B cell (primary cell): ENCODE results near the gene CBX5. TPM values are rescaled to one million over a fixed set of nuclear protein-coding genes. Genes with fewer than 3 reads are reported as not detected.

Experiments
- ATAC-seq: fragments of 200-7000 bp; cut with Tn5 transposase; one replicate; pipeline ENCODE4 v1.10.0; 2021; ENCODE audit warnings: low read depth, mild to moderate bottlenecking, moderate number of reproducible peaks, moderate library complexity
- CTCF ChIA-PET: fragments of 350-600 bp; sonication (Branson Sonifier 250); formaldehyde crosslinking; loops from one replicate; lab custom pipeline; 2021; ENCODE audit warnings: antibody characterized with exemption, inconsistent platforms; lab: Charles Lee
- POLR2A ChIA-PET: fragments of 350-600 bp; sonication (Branson Sonifier 250); formaldehyde crosslinking; loops from one replicate; lab custom pipeline; 2021; ENCODE audit warnings: antibody characterized with exemption; lab: Charles Lee
- DNase-seq: peaks from one replicate; pipeline ENCODE4 v3.0.0; 2013
- H2AFZ ChIP-seq: 2 replicates; pipeline ENCODE4 v1.6.1; 2012; ENCODE audit warnings: mild to moderate bottlenecking, low read depth, low read length; ENCODE audit not compliant: insufficient read depth, poor library complexity, severe bottlenecking
- H3K27ac ChIP-seq, 2 donors: 1 replicate in 1 of 2; 2 replicates in 1 of 2; pipeline ENCODE4 v1.5.1; 2012 to 2013; ENCODE audit warnings: low read length in 2 of 2, mild to moderate bottlenecking in 2 of 2, moderate library complexity in 1 of 2
- H3K27me3 ChIP-seq, 4 experiments: fragments of 200-600 bp in 1 of 4; sonication (generic) in 1 of 4; replicated peaks in 1 of 4; 1 replicate in 2 of 4; 2 replicates in 2 of 4; pipeline versions ENCODE4 v1.6.1 to v1.7.0; 2013 to 2016; ENCODE audit warnings: low read length in 3 of 4, mild to moderate bottlenecking in 2 of 4, mixed read lengths in 1 of 4, moderate library complexity in 1 of 4; ENCODE audit not compliant: insufficient read depth in 4 of 4, control insufficient read depth in 3 of 4; ENCODE audit errors: control extremely low read depth in 1 of 4
- H3K36me3 ChIP-seq, 2 experiments: replicated peaks in 1 of 2; 1 replicate in 1 of 2; 2 replicates in 1 of 2; pipeline versions ENCODE4 v1.6.1 to v1.7.1; 2013; ENCODE audit warnings: low read length in 1 of 2; ENCODE audit not compliant: insufficient read depth in 2 of 2, control insufficient read depth in 1 of 2; ENCODE audit errors: control extremely low read depth in 1 of 2, extremely low read depth in 1 of 2
- H3K4me1 ChIP-seq, 2 donors: fragments of 200-600 bp in 1 of 2; sonication (generic) in 1 of 2; 1 replicate in 1 of 2; 2 replicates in 1 of 2; pipeline versions ENCODE4 v1.5.1 to v1.6.1; 2013 to 2017; ENCODE audit warnings: low read length in 2 of 2; ENCODE audit not compliant: control insufficient read depth in 2 of 2, insufficient read depth in 2 of 2
- H3K4me2 ChIP-seq: replicated peaks from 2 replicates; pipeline ENCODE3; 2012; ENCODE audit warnings: mild to moderate bottlenecking, low read depth, low read length; ENCODE audit not compliant: poor library complexity, severe bottlenecking
- H3K4me3 ChIP-seq, 5 experiments: fragments of 200-600 bp in 1 of 5; sonication (generic) in 1 of 5; 1 replicate in 3 of 5; 2 replicates in 2 of 5; pipeline versions ENCODE4 v1.5.1 to v1.7.0; 2011 to 2016; ENCODE audit warnings: low read length in 4 of 5, mild to moderate bottlenecking in 4 of 5, low read depth in 2 of 5, control low read depth in 1 of 5, moderate library complexity in 1 of 5; ENCODE audit not compliant: insufficient read depth in 1 of 5; ENCODE audit errors: control extremely low read depth in 1 of 5, extremely low read depth in 1 of 5
- H3K79me2 ChIP-seq: fragments of 200-600 bp; sonication (generic); one replicate; pipeline ENCODE4 v1.6.0; 2016; ENCODE audit warnings: low read length; ENCODE audit not compliant: control insufficient read depth, insufficient read depth
- H3K9ac ChIP-seq: fragments of 200-600 bp; sonication (generic); 2 replicates; pipeline ENCODE4 v1.6.1; 2017; ENCODE audit warnings: mild to moderate bottlenecking, low read length, moderate library complexity
- H3K9me3 ChIP-seq, 3 donors: one replicate each; pipeline versions ENCODE4 v1.6.1 to v1.7.1; 2013; ENCODE audit warnings: low read length in 2 of 3; ENCODE audit not compliant: control insufficient read depth in 2 of 3, insufficient read depth in 1 of 3; ENCODE audit errors: control extremely low read depth in 1 of 3
- H4K20me1 ChIP-seq: 2 replicates; pipeline ENCODE4 v1.6.0; 2012; ENCODE audit warnings: mild to moderate bottlenecking, low read length; ENCODE audit not compliant: insufficient read depth, control insufficient read depth, poor library complexity, severe bottlenecking
- H3K27ac Mint-ChIP-seq: one replicate; pipeline ENCODE4 v1.8.0; 2021; ENCODE audit warnings: mixed read lengths
- H3K27me3 Mint-ChIP-seq: one replicate; pipeline ENCODE4 v1.8.0; 2021; ENCODE audit warnings: mixed read lengths
- H3K4me1 Mint-ChIP-seq: one replicate; pipeline ENCODE4 v1.8.0; 2021; ENCODE audit warnings: mixed read lengths
- H3K4me3 Mint-ChIP-seq: one replicate; pipeline ENCODE4 v1.8.0; 2021; ENCODE audit warnings: mixed read lengths
- H3K9me3 Mint-ChIP-seq: one replicate; pipeline ENCODE4 v1.8.0; 2022; ENCODE audit warnings: mixed read lengths; ENCODE audit not compliant: insufficient read depth
- CTCF ChIP-seq: fragments of 200-600 bp; IDR thresholded peaks from one replicate; pipeline ENCODE4 v1.8.0; 2022; ENCODE audit warnings: antibody characterized with exemption, mild to moderate bottlenecking
- EZH2 ChIP-seq: IDR thresholded peaks from 2 replicates; pipeline ENCODE4 v1.6.1; 2012; ENCODE audit warnings: borderline replicate concordance, low read depth, mild to moderate bottlenecking, moderate library complexity, low read length; ENCODE audit not compliant: insufficient read depth, poor library complexity, severe bottlenecking
- WGBS: methylation state at CpG from one replicate; pipeline ENCODE4 v1.1.5; 2013; ENCODE audit warnings: missing lambda C conversion rate; ENCODE audit not compliant: insufficient coverage; 5-methylcytosine and 5-hydroxymethylcytosine counted together
- intact Hi-C: fragments of 100-400 bp; cut with micrococcal nuclease; formaldehyde crosslinking; loops from one replicate; pipeline ENCODE4 v1.10.0; 2022
- polyA plus RNA-seq: library from polyadenylated mRNA; depleted of rRNA; stranded (reverse); fragments of >200 nt; gene quantifications from 2 replicates; pipeline ENCODE4 v1.2.3, GENCODE V29; 2012
- total RNA-seq, 2 donors: library from RNA; stranded (reverse); fragments of 120-200 nt in 1 of 2; gene quantifications; 1 replicate in 1 of 2; 2 replicates in 1 of 2; pipeline versions ENCODE4 v1.2.3 to v1.2.4, GENCODE V29; 2013 to 2022

The CBX5 gene
- total and polyA plus RNA-seq, 2 donors (not counting 1 experiment from before 2014, with no cell fraction given): 10.5 to 66.2 TPM

GRCh38 chr12:54217774-54218241 is 62.1 kb downstream of the CBX5 start:
- peak overlapping the region; percentile 84 for H3K4me2 ChIP-seq
- intact Hi-C loops: loop anchor here (1.0 to 10.0 kb wide), 3 partner anchors 29 to 493 kb away; partner anchors contain the start of gene CALCOCO1
- peak overlapping the region; percentile 89 for H3K27ac Mint-ChIP-seq
- H3K27me3 ChIP-seq: peaks cover 0 to 8% (median 1%) of the 10 kb centered on the region in 4 experiments
- H3K4me1 ChIP-seq: peaks cover 36 to 46% of the 10 kb centered on the region in 2 donors
- ChIA-PET CTCF (interaction anchor here (0.8 to 5.0 kb wide), 12 partner anchors 10 to 212 kb away, joined by 3 to 26 read pairs (median 4); partner anchors contain the start of gene CBX5), POLR2A (interaction anchor here (0.6 kb wide), 1 partner anchor 200 kb away, joined by 5 read pairs; no protein-coding TSS in a partner anchor)
- H3K9me3 ChIP-seq: peaks cover 0 to 10% (median 0%) of the 10 kb centered on the region in 3 donors
- H3K4me3 Mint-ChIP-seq: peak overlapping the region; percentile 90
- H2AFZ ChIP-seq: peak overlapping the region; percentile 39
- H3K9me3 Mint-ChIP-seq: no peaks in the 10 kb centered on the region
- no peaks in the 10 kb centered on the region for H4K20me1 ChIP-seq
- DNase-seq: peak; percentile 82
- no peaks in the 10 kb centered on the region for H3K36me3 ChIP-seq
- no peaks in the 10 kb centered on the region for H3K79me2 ChIP-seq
- no peak overlapping the region for H3K27ac ChIP-seq
- peak; percentile 16 for ATAC-seq
- 14% methylated on average over 39 of the region's 39 CpGs for whole genome bisulfite sequencing
- H3K27me3 Mint-ChIP-seq: no peaks in the 10 kb centered on the region
- peaks cover 44% of the 10 kb centered on the region for H3K4me1 Mint-ChIP-seq
- peak overlapping the region in 4 of 5 experiments; percentile 1 to 66 (median 31) for H3K4me3 ChIP-seq
- peak overlapping the region; percentile 58 for H3K9ac ChIP-seq
- no peak for TF ChIP-seq EZH2
- TF ChIP-seq CTCF: no peak
